Panc1 (cell line): Measurements from ENCODE around the gene SRXN1. TPM values are rescaled to one million over a fixed set of nuclear protein-coding genes. Genes with fewer than 3 reads are reported as not detected.

Source experiments
- ATAC-seq: fragments of 200-7000 bp; cut with Tn5 transposase; 2 replicates; pipeline ENCODE4 v1.9.1; 2020; ENCODE audit warnings: mild to moderate bottlenecking, moderate library complexity
- BruUV-seq: library from RNA; stranded (reverse); fragments of 400-500 nt; replicated peaks from 2 replicates; lab custom pipeline; 2021; lab: Mats Ljungman, UMichigan
- CTCF ChIA-PET: fragments of 300-600 bp; sonication (Branson Sonifier 250); formaldehyde crosslinking; loops from one replicate; lab custom pipeline; 2022; ENCODE audit warnings: antibody characterized with exemption; lab: Charles Lee
- POLR2A ChIA-PET: fragments of 300-600 bp; sonication (Branson Sonifier 250); formaldehyde crosslinking; loops from one replicate; lab custom pipeline; 2022; ENCODE audit warnings: antibody characterized with exemption; lab: Charles Lee
- DNase-seq: peaks from one replicate; pipeline ENCODE4 v3.0.0-alpha.2; 2010; ENCODE audit warnings: low read depth, low spot score
- H3K27ac ChIP-seq: 2 replicates; pipeline ENCODE4 v1.5.1; 2011; ENCODE audit warnings: mild to moderate bottlenecking, low read length, inconsistent platforms
- H3K27me3 ChIP-seq: fragments of 200-500 bp; sonication (Bioruptor generic); 2 replicates; pipeline ENCODE4 v1.6.0; 2014; ENCODE audit warnings: low read length, inconsistent platforms; ENCODE audit not compliant: control insufficient read depth, insufficient read depth
- H3K36me3 ChIP-seq: fragments of 200-500 bp; sonication (Bioruptor generic); 2 replicates; pipeline ENCODE4 v1.5.1; 2014; ENCODE audit warnings: inconsistent platforms, mild to moderate bottlenecking, low read length, moderate library complexity; ENCODE audit not compliant: control insufficient read depth, insufficient read depth
- H3K4me1 ChIP-seq: 2 replicates; pipeline ENCODE4 v1.5.1; 2011; ENCODE audit warnings: inconsistent platforms, mild to moderate bottlenecking, low read length, moderate library complexity; ENCODE audit not compliant: control insufficient read depth, insufficient read depth
- H3K4me3 ChIP-seq, 2 experiments: 2 replicates each; pipeline ENCODE4 v1.5.1; 2011 to 2012; ENCODE audit warnings: low read depth in 2 of 2, low read length in 2 of 2, mild to moderate bottlenecking in 2 of 2, inconsistent platforms in 1 of 2, moderate library complexity in 1 of 2
- H3K9me3 ChIP-seq: fragments of 200-500 bp; sonication (Bioruptor generic); 2 replicates; pipeline ENCODE4 v1.5.1; 2014; ENCODE audit warnings: low read depth, mild to moderate bottlenecking, inconsistent platforms, low read length, moderate library complexity; ENCODE audit not compliant: control insufficient read depth, insufficient read depth
- CTCF ChIP-seq: fragments of 450-650 bp; IDR thresholded peaks from 2 replicates; pipeline ENCODE4 v1.5.1; 2017; ENCODE audit warnings: mild to moderate bottlenecking
- POLR2AphosphoS5 ChIP-seq: IDR thresholded peaks from 2 replicates; pipeline ENCODE4 v1.6.1; 2012; ENCODE audit warnings: mild to moderate bottlenecking, low read depth, low read length, moderate library complexity
- SIN3A ChIP-seq: IDR thresholded peaks from 2 replicates; pipeline ENCODE4 v1.6.1; 2012; ENCODE audit warnings: low read depth, mild to moderate bottlenecking, low read length, moderate library complexity, borderline replicate concordance; ENCODE audit not compliant: insufficient read depth
- TCF7L2 ChIP-seq: IDR thresholded peaks from 2 replicates; pipeline ENCODE4 v1.6.1; 2011; ENCODE audit warnings: mild to moderate bottlenecking, low read depth, low read length, inconsistent platforms
- in situ Hi-C: cut with HindIII; loops from 2 replicates; pipeline ENCODE4 v1.10.0; 2016; ENCODE audit warnings: low sequenced_read_pairs, low pct_unique_long_range_greater_than_20kb
- intact Hi-C: fragments of 100-400 bp; cut with micrococcal nuclease; formaldehyde crosslinking; loops from one replicate; pipeline ENCODE4 v1.10.0; 2022; ENCODE audit not compliant: unreplicated experiment
- total RNA-seq: library from RNA; stranded (reverse); gene quantifications from one replicate; pipeline ENCODE4 v1.2.1, GENCODE V29; 2021; ENCODE audit not compliant: unreplicated experiment
- TF ChIP-seq, protein P1 (sequence below), 2 experiments: IDR thresholded peaks; 2 replicates each; pipeline ENCODE4 v1.6.1; 2011 to 2012; ENCODE audit warnings: low read depth in 2 of 2, control low read depth in 1 of 2, low read length in 1 of 2, mild to moderate bottlenecking in 1 of 2, moderate library complexity in 1 of 2; ENCODE audit not compliant: insufficient read depth in 1 of 2

Gene SRXN1
- total RNA-seq, 1 experiment from 2014 or later, result 34.5 TPM

DNA sequence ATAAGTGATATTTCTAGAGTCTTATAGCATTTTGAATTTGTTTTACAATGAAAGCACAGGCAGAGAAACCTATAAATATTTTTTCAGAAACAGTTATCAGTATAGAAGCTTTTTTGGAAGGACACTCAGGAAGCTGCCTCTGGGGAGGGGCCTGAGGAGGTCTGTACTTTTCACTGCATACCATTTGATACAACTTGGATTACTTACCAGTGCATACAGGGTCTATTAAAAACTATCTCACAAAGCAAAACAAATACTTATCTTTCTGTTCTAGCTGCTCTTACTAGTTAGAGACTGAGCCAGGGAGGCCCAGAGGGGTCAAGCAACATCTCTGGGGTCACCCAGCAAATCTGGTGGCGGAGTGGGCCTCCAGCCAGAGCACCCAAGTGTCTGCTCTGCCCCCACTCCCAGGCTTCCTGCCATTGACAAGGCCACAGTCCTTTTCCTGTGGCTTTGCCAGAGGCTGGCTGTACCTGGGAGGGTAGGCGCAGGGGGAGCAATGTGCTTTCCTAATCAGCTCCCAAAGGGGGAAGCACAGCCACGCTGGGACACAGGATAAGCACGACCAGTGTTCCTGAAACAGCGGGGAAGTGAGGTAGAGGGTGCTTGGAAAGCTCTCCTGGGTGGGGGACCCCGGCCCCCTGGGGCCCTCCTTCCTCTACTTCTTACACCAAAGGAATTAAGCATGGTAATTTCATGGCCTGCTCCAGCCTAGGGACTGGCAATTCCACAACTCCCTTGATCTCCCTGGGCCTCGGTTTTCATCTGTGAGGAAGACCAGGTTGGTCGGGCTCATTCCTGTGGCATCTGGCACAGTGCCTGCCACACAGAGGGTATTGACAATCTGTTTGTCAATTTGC, 50.7 kb downstream of the SRXN1 start:
- no peaks in the 10 kb centered on the region for H3K36me3 ChIP-seq
- no peak overlapping the region for H3K4me3 ChIP-seq
- no peaks in the 10 kb centered on the region for H3K4me1 ChIP-seq
- H3K27ac ChIP-seq, result no peak overlapping the region
- intact Hi-C loops (no loop called here), in situ Hi-C loops (no loop called here)
- no peaks in the 10 kb centered on the region for H3K27me3 ChIP-seq
- no TSS peak for BruUV-seq
- no peaks in the 10 kb centered on the region for H3K9me3 ChIP-seq
- ChIA-PET CTCF (interaction anchor here (0.7 to 1.0 kb wide), 3 partner anchors 25 to 65 kb away, joined by 3 to 6 read pairs (median 3); no protein-coding TSS in a partner anchor), POLR2A (no interaction called here)
- ATAC-seq, result no peak
- no peak for DNase-seq
- TF ChIP-seq TCF7L2 (no peak), SIN3A (no peak), POLR2AphosphoS5 (no peak), CTCF (no peak)
- TF ChIP-seq, protein P1, sequence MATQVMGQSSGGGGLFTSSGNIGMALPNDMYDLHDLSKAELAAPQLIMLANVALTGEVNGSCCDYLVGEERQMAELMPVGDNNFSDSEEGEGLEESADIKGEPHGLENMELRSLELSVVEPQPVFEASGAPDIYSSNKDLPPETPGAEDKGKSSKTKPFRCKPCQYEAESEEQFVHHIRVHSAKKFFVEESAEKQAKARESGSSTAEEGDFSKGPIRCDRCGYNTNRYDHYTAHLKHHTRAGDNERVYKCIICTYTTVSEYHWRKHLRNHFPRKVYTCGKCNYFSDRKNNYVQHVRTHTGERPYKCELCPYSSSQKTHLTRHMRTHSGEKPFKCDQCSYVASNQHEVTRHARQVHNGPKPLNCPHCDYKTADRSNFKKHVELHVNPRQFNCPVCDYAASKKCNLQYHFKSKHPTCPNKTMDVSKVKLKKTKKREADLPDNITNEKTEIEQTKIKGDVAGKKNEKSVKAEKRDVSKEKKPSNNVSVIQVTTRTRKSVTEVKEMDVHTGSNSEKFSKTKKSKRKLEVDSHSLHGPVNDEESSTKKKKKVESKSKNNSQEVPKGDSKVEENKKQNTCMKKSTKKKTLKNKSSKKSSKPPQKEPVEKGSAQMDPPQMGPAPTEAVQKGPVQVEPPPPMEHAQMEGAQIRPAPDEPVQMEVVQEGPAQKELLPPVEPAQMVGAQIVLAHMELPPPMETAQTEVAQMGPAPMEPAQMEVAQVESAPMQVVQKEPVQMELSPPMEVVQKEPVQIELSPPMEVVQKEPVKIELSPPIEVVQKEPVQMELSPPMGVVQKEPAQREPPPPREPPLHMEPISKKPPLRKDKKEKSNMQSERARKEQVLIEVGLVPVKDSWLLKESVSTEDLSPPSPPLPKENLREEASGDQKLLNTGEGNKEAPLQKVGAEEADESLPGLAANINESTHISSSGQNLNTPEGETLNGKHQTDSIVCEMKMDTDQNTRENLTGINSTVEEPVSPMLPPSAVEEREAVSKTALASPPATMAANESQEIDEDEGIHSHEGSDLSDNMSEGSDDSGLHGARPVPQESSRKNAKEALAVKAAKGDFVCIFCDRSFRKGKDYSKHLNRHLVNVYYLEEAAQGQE (IDR thresholded peaks at IDR 0.05; ENCODE audit: insufficient read depth in 1 of 2, low read depth in 2 of 2, low read length in 1 of 2), result no peak

- in situ Hi-C loops, result no loop called here
- no peak for DNase-seq
- Histone ChIP-seq H3K27ac (no peak overlapping the region), H3K9me3 (no peaks in the 10 kb centered on the region), H3K36me3 (no peaks in the 10 kb centered on the region), H3K4me1 (no peaks in the 10 kb centered on the region), H3K4me3 (no peak overlapping the region), H3K27me3 (no peaks in the 10 kb centered on the region)
- no peak for TF ChIP-seq SIN3A
- TF ChIP-seq POLR2AphosphoS5, result no peak
- TF ChIP-seq, protein P1 (IDR thresholded peaks at IDR 0.05; ENCODE audit: insufficient read depth in 1 of 2, low read depth in 2 of 2, low read length in 1 of 2), result no peak
- TF ChIP-seq TCF7L2, result no peak
- no peak for TF ChIP-seq CTCF
- ATAC-seq, result no peak
- BruUV-seq, result no TSS peak
- intact Hi-C loops, result no loop called here
- CTCF ChIA-PET, result no interaction called here
- POLR2A ChIA-PET, result no interaction called here
Measured at GRCh38 chr20:600736-601135, 52.3 kb downstream of the SRXN1 start.
